ENCODE data around the gene CWC22. TPM values are rescaled to one million over a fixed set of nuclear protein-coding genes. Genes with fewer than 3 reads are reported as not detected.

The CWC22 gene
- total and polyA plus RNA-seq, 2 of the 8 experiments (the other 6 are each of a cell fraction or from before 2014, with no cell fraction given), result 3.7 to 34.0 TPM

DNA sequence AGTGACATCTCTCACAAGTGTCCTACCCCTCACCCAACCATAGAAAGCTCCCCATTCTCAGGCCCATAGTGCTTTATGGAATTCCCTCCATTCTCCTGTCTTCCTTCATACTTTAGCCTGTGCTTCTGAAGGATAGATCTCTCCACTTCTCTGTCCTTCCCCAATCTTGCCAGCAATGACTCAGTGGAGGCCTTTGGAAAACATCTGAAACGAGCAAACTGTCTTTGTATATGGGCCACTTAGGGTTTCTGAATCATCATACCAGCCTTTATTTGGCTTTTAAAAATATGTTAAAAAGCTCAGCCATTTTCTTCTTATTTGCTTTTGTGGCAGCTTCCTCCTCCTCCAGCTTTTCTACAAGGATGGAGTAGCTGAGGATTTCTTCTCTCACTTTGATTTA, 80.1 kb downstream of the CWC22 start:
- POLR2A ChIA-PET (ENCODE audit: partially characterized antibody), result no interaction called here
- no peak for FAIRE-seq

More for the DNA sequence above, 80.1 kb downstream of the CWC22 start:
- Histone ChIP-seq H4K91ac (replicated peaks; ENCODE audit: insufficient read length, low read length) (no peak overlapping the region), H2BK12ac (ENCODE audit: low read depth, low read length) (no peak overlapping the region), H3K4me3 (ENCODE audit: extremely low read depth in 1 of 4, insufficient read depth in 2 of 4, low read depth in 3 of 4, low read length in 4 of 4) (no peak overlapping the region), H2AFZ (ENCODE audit: low read length) (no peak overlapping the region), H3K4ac (replicated peaks; ENCODE audit: insufficient read length, low read depth, low read length) (no peak overlapping the region), H3K27ac (ENCODE audit: low read depth, low read length) (no peak overlapping the region), H3K9ac (replicated peaks in 1 of 4; ENCODE audit: extremely low read depth in 1 of 4, low read depth in 3 of 4, low read length in 3 of 4) (no peak overlapping the region), H3K79me1 (ENCODE audit: low read depth, low read length) (no peaks in the 10 kb centered on the region), H4K20me1 (replicated peaks in 1 of 2; ENCODE audit: control insufficient read depth in 1 of 2, insufficient read depth in 2 of 2, low read length in 2 of 2) (no peaks in the 10 kb centered on the region), H2AK5ac (ENCODE audit: low read depth, low read length) (no peak overlapping the region), H2BK5ac (ENCODE audit: low read depth, low read length) (no peak overlapping the region), H3K18ac (ENCODE audit: extremely low read depth, low read length) (no peak overlapping the region), H2BK20ac (ENCODE audit: low read length) (no peak overlapping the region), H4K8ac (ENCODE audit: extremely low read depth, insufficient read depth, low read length) (no peak overlapping the region), H3K27me3 (replicated peaks in 1 of 4; ENCODE audit: control insufficient read depth in 3 of 4, extremely low read depth in 1 of 4, insufficient read depth in 3 of 4, low read length in 3 of 4) (no peaks in the 10 kb centered on the region), H3K36me3 (ENCODE audit: control insufficient read depth in 2 of 4, insufficient read depth in 4 of 4, low read length in 3 of 4) (no peaks in the 10 kb centered on the region), H2BK15ac (ENCODE audit: low read length) (no peak overlapping the region), H3K9me3 (ENCODE audit: insufficient read depth in 2 of 2, low read depth in 1 of 2, low read length in 1 of 2) (peaks cover 10 to 16% of the 10 kb centered on the region in 2 experiments; a peak in 3 of 4 replicates), H3K23ac (ENCODE audit: insufficient read length) (no peak overlapping the region), H3K79me2 (ENCODE audit: control insufficient read depth in 1 of 2, insufficient read depth in 2 of 2, low read length in 2 of 2) (no peaks in the 10 kb centered on the region), H2BK120ac (replicated peaks; ENCODE audit: low read depth, low read length) (no peak overlapping the region), H3K4me1 (replicated peaks in 1 of 4; ENCODE audit: control insufficient read depth in 3 of 4, insufficient read depth in 4 of 4, low read length in 3 of 4) (no peaks in the 10 kb centered on the region), H3K4me2 (ENCODE audit: insufficient read depth in 1 of 2, low read depth in 2 of 2, low read length in 2 of 2) (no peak overlapping the region), H3K23me2 (ENCODE audit: low read depth, low read length) (no peaks in the 10 kb centered on the region), H3K56ac (replicated peaks; ENCODE audit: insufficient read length, low read depth, low read length) (no peak overlapping the region), H4K5ac (ENCODE audit: insufficient read length, low read depth, low read length) (no peak overlapping the region), H3K14ac (ENCODE audit: insufficient read length) (no peak overlapping the region)
- TF ChIP-seq NRF1 (IDR thresholded peaks at IDR 0.05; ENCODE audit: low read depth, low read length) (no peak), KDM1A (IDR thresholded peaks at IDR 0.05; ENCODE audit: borderline replicate concordance, low read length) (no peak), RBBP5 (IDR thresholded peaks at IDR 0.05; ENCODE audit: borderline replicate concordance, low read depth, low read length) (no peak), TCF12 (IDR thresholded peaks at IDR 0.05; ENCODE audit: low read depth, low read length) (no peak), POLR2A (IDR thresholded peaks at IDR 0.05; ENCODE audit: control extremely low read depth in 1 of 2, low read depth in 2 of 2, low read length in 2 of 2) (no peak), SAP30 (IDR thresholded peaks at IDR 0.05; ENCODE audit: insufficient read depth, insufficient replicate concordance, low read length) (no peak)
- CTCF ChIA-PET (ENCODE audit: partially characterized antibody), result interaction anchor here (1.6 to 2.0 kb wide), 2 partner anchors 9 to 17 kb away, joined by 4 to 13 read pairs; no protein-coding TSS in a partner anchor
- no peak for DNase-seq (ENCODE audit: low read depth in 1 of 2, low spot score in 2 of 2)
- WGBS, 2 experiments (ENCODE audit: extremely low coverage in 1 of 2, insufficient coverage in 1 of 2, insufficient read length in 1 of 2, insufficient replicate concordance in 2 of 2, low coverage in 1 of 2, low lambda C conversion rate in 2 of 2, missing lambda C conversion rate in 1 of 2), result 58% methylated on average over 1 of the region's 1 CpG; no CpG with 5 or more reads in 1 of the 2 experiments

Data from H1 (cell line).